GM18907 (cell line): ENCODE measurements around the gene ELAVL4.

Experiments
- ATAC-seq: cut with Tn5 transposase; IDR thresholded peaks from one replicate; pipeline ENCODE4 v1.9.1; 2021; ENCODE audit warnings: mild to moderate bottlenecking, moderate library complexity; ENCODE audit not compliant: unreplicated experiment

The ELAVL4 gene

DNA sequence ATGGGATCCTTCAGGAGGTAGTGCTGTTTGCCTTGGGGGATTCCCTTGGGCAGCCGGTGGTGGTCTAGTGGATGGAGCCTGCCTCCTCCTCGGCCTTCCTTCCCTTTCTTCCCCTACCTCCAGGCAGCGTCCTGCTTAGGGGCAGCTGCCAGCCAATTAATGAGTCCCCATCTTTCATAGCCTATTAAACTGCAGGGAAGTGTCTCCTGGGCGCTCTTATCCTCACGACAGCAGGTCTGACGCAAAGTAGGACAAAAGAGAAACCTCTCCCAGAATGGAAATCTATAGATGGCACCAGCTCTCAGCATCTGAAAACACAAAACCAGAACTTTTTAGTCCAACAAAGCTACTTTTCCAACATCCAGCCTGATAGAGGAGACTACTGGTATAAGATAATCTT, 69.3 kb downstream of the ELAVL4 start:
- ATAC-seq, result no peak

GRCh38 chr1:50179639-50180038, 70.9 kb downstream of the ELAVL4 start:
- no peak for ATAC-seq

DNA sequence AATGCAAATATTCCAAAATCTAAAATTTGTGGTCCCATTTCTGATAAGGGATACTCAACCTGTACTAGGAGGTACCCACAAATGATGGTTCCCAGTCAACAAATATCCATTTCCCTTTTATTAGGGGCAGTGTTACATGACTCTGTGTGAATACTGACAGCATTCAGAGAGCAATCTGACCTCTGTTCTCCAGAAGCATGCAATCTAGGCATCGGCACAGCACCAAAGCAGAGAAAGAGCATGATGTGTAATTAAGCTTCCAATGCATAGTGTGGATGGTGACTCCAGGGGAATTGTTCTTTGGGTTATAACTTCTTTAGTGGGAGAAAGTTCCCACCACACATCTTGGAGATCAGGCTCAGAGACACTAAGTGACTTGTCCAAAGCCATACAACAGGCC, 71.6 kb downstream of the ELAVL4 start:
- ATAC-seq, result no peak

- no peak for ATAC-seq
These were observed 72.4 kb downstream of the ELAVL4 start for GRCh38 chr1:50181027-50181663.

GRCh38 chr1:50183378-50184133, 74.8 kb downstream of the ELAVL4 start:
- no peak for ATAC-seq

- ATAC-seq, result no peak
These were observed 80.6 kb downstream of the ELAVL4 start for GRCh38 chr1:50189369-50189768.

DNA sequence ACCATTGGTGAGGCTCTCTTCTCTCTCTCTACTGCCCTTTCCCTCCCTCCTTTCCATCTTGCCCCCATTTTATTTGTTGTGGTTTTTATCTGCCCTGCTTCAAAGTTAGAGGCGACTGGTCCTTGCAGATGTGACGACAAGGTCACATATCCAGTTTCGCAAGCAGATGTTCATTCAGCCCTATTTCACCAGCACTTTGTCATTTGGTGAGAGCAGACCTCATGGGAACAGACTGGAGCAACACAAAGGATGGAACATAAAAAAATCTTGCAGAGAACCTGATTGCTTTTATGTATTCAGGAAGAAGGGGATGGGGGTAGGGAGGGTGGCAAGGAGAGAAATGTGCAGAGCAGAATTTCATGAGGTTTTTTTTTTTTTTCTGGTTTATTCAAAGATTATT, 84.3 kb downstream of the ELAVL4 start:
- no peak for ATAC-seq

DNA sequence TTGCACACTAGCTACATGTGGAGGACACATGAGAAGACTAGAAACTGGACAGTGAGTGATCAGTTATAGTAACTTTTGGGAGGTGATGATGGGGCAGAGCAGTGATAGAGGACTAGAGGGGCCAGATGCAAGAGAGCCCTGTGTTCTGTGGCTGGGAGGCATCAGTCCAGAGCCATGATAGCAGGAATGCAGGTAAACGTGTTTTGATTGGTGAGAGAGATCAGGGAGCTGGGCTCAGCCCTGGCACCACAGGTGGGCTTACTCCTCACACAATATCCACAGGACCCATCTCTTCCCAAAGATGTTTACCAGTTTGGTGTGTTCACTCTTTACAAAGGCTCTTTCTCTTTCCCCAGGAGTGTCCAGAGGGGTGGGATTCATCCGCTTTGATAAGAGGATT, 86.5 kb downstream of the ELAVL4 start:
- no peak for ATAC-seq

GRCh38 chr1:50196081-50196480, 87.4 kb downstream of the ELAVL4 start:
- no peak for ATAC-seq

DNA sequence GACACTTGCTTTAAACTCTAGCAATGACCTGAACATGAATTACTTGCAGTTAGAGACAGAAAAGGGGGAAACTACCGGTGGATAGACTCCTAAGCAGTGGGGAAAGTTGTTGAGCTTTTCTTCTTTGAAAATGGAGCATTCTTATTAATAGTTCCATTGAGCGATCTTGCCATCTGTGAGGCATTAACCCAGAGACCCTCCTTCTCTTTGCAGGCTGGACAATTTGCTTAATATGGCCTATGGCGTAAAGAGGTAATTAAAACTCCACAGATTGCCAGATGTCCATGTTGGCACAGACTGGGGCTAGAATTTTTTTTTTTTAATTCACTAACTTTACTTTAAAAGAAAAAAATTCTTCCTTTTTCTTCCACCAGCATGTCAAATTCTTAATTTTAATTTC, 88.5 kb downstream of the ELAVL4 start:
- no peak for ATAC-seq

- ATAC-seq, result no peak
These were observed 99.6 kb downstream of the ELAVL4 start for GRCh38 chr1:50208315-50208714.

- no peak for ATAC-seq
These were observed 100.0 kb downstream of the ELAVL4 start for GRCh38 chr1:50208756-50209155.

DNA sequence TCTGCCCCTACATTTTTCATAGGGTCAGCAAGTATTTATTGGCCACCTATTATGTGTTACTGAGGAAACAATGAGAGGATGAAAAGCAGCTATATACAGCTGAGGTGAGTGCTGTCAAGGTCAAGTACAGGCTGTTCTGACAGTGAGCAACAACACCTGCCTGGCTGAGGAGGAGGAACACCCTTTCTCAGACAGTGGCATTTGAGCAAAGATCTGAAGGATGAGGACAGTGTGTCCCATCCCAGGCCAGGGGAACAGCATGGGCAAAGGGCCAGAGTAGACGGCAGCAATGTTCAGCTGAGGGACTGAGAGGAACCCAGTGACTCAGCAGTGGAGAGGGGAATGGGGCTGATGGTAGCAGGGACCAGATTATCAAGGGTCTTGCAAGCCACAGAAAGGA, 101.0 kb downstream of the ELAVL4 start:
- no peak for ATAC-seq

DNA sequence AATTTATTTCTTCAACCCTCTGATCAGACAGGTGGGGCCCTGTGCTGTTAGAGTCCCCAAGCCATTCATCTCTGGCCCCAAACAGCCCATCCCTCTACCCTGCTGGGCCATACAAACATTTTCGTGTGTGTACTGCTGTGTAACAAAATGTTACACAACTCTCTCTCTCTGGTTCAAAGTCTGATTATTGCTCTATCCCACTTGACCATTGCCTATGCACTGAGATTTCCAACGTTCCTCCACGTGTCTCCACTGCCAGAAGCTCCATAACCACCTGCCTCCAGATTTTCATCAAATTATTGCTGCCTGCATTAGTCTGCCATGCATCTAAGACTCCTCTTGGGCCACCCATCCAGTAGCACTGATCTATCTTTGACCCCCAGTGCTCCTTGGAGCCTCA, 104.8 kb downstream of the ELAVL4 start:
- no peak for ATAC-seq

DNA sequence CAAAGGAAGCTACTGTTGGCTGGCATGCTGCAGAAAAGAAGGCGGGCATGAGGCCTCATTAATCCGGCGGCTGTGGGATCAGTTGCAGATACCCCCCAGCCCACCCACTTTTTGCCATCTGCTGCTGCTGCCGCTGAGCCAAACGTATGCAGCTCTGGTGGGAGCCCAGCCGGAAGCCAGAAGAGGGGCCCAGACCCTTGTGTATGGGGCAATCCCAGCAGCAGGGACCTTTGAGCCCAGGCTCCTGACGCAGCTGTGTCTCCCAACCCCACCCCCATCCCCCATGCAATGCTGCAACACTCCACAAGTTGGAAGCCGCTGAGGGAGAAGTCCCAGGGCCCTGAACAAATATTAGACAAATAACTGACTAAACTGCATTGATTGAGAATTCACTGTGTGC, 106.0 kb downstream of the ELAVL4 start:
- ATAC-seq, result no peak

DNA sequence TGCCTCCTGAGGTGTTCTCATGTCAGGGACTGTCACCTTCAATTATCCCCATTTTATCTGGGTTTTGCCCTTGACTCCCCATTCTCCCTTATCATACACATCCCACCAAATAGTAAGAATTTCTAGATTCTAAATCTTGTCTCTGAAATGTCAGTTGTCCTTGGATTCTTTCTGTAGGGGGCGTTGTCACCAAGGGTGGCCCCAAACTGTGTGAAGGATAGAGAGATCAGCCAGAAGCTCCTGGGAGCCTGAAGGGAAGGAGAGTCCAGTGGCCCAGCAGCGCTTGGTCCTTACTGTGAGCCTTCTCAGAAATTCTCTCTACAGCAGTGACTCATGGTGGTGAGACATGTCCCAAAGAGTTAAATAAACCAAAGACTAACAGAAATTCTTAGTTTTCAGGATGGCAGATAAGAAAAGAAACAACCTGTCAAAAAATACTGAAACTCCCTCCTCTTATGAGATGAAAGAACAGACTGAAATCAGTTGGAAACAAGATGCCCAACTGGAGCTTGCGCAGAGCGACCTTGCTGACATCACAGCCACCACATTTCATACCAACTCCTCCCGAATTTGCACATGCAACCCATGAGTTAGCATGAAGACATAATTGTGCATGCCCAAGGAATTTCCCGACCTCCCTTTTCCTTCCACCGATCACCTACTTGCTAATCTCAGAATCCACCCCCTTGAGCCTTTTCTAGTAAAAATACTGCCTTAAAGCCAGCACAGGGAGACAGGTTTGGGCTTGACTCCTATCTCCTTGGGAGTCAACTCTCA, 109.8 kb downstream of the ELAVL4 start:
- no peak for ATAC-seq

- no peak for ATAC-seq
These were observed 120.2 kb downstream of the ELAVL4 start for GRCh38 chr1:50228871-50229384.

DNA sequence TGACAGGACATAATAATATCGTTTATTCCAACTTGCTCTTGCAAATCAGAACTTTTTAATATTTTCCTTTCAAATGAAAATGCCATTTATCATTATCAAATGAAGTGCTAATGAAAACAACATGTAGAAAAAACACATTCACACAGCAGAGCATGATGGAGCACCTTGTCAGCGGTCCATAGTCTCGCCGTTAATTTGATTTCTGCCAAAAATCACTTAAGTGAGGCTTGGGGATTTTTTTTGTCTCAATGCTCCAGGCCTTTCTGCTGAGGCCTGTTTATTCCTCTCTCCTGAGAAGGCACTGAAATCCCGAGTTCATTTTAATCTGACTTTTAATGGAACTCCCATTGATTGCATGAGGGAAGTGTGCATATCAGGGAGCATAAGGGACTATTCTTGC, 122.5 kb downstream of the ELAVL4 start:
- no peak for ATAC-seq

DNA sequence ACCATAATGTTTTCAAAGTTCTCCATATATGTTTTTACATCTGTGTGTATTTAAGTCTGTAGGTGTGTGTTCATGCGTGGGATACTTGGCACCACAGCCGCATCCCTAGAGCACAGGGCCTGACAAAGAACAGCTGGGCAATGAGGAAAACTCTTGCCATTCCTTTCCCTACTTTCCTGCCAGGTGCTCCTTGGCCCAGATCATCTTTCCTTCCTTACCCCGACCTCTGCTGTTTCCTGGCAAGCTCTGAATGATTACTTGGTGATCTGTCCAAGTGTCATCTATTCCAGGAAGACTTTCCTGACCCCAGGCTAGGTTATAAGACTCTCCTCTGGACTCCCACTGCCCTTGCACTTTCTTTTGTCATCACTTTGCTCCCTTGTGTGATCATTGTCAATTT, 123.6 kb downstream of the ELAVL4 start:
- ATAC-seq, result no peak

- ATAC-seq, result no peak
These were observed 127.9 kb downstream of the ELAVL4 start for GRCh38 chr1:50236656-50237055.

DNA sequence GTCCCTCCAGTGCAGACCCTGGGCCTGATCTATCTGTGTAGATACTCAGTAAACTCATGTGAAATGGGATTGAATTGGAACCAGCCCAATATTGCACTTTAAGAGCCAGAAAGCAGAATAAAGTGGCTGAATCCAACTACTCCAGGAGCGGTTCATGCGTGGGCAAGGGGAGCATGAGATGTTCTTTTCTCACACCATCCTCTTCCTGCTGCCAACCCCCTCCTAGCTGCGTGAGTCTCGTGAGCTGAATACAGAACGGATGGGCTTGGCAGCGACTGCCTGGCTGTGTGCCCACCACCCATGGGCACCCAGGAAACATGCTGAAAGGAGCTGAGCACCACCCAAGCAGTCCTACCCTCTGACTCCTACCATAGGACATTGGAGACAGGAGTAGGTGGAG, 128.3 kb downstream of the ELAVL4 start:
- no peak for ATAC-seq

DNA sequence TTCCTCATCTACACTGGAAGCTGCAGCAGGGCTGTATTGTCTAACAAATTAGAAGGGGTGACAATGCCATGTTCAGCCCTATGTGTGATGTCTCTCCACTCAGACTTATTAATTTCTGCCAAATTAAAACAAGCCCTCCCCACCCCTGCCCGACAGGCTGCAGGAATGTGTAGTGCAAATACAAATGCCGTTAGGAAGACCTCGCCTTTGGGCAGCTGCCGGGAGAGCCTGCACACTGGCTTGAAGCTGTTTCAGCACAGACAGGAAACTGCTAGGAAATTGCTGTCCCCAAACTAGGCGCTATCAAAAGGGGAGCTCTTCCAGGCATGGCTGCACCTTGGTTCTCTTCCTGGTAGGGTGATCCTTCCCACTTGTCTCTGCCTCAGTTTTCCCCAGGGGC, 135.2 kb downstream of the ELAVL4 start:
- no peak for ATAC-seq
